Motor neuron (in vitro differentiated cells): ENCODE results near the gene IL15RA. TPM values are rescaled to one million over a fixed set of nuclear protein-coding genes. Genes with fewer than 3 reads are reported as not detected.
"Not testable (repeated sequence)": the region's sequence is repeated elsewhere in the genome, so short reads cannot be mapped to it uniquely, and the experiment has no call there.

Experiments
- ATAC-seq, 8 experiments: fragments of 200-7000 bp; cut with Tn5 transposase; replicated peaks in 6 of 8; 2 replicates each; pipeline ENCODE4 v1.8.0; 2021; ENCODE audit warnings: mild to moderate bottlenecking in 8 of 8, moderate library complexity in 8 of 8
- H3K27ac ChIP-seq, 2 donors: fragments of 250-450 bp; sonication (Bioruptor Pico); 2 replicates each; pipeline ENCODE4 v1.9.0; 2021; ENCODE audit warnings: antibody characterized with exemption in 2 of 2, mild to moderate bottlenecking in 2 of 2, moderate library complexity in 1 of 2
- H3K4me1 ChIP-seq, 2 donors: fragments of 250-450 bp; sonication (Bioruptor Pico); replicated peaks in 1 of 2; 2 replicates each; pipeline ENCODE4 v1.6.1; 2021; ENCODE audit warnings: antibody characterized with exemption in 2 of 2, mild to moderate bottlenecking in 2 of 2, moderate library complexity in 1 of 2
- H3K4me3 ChIP-seq, 5 donors: fragments of 250-450 bp; sonication (Bioruptor Pico); 2 replicates each; pipeline ENCODE4 v1.9.0; 2021; ENCODE audit warnings: antibody characterized with exemption in 5 of 5, mild to moderate bottlenecking in 5 of 5, moderate library complexity in 4 of 5
- WGBS, 10 experiments: fragments of 450-650 bp; shearing (Covaris generic); methylation state at CpG; one replicate each; pipeline ENCODE4 v1.0.0; 2022; 5-methylcytosine and 5-hydroxymethylcytosine counted together
- in situ Hi-C, 9 experiments: fragments of 400-800 bp; cut with MboI; loops; one replicate each; pipeline ENCODE4 v1.15.0; 2021; ENCODE audit warnings: low sequenced_read_pairs in 9 of 9, low pct_unique_long_range_greater_than_20kb in 2 of 9; ENCODE audit not compliant: unreplicated experiment in 9 of 9
- total RNA-seq, 8 experiments: library from RNA; unstranded; fragments of 300-600 nt; gene quantifications; 2 replicates each; pipeline versions ENCODE4 v1.2.3 to v1.2.4, GENCODE V29; 2022

The IL15RA gene
- total RNA-seq, 8 experiments from 2014 or later = 0.38 to 29.9 (median 0.64) TPM; not detected in 3

- ATAC-seq = peak in 2 of 8 experiments; percentile 50 to 91
- WGBS, 10 experiments = 75 to 100% (median 98%) methylated on average over 1 to 4 of the region's 4 CpGs; no CpG with 5 or more reads in 4 of the 10 experiments
- H3K27ac ChIP-seq = no peak overlapping the region
- in situ Hi-C loops = no loop called here
- H3K4me1 ChIP-seq = no peaks in the 10 kb centered on the region
- no peak overlapping the region for H3K4me3 ChIP-seq
These were observed 58.6 kb downstream of the IL15RA start for GRCh38 chr10:5918763-5919162.

GRCh38 chr10:5917305-5917704 is 60.0 kb downstream of the IL15RA start:
- 83 to 100% (median 100%) methylated on average over 1 to 9 of the region's 13 CpGs; no CpG with 5 or more reads in 5 of the 10 experiments for WGBS, 10 experiments
- no peak for ATAC-seq

GRCh38 chr10:5915451-5915850 is 61.9 kb downstream of the IL15RA start:
- WGBS, 10 experiments = 72 to 100% (median 98%) methylated on average over 1 to 13 of the region's 14 CpGs; no CpG with 5 or more reads in 3 of the 10 experiments
- H3K27ac ChIP-seq = no peak overlapping the region
- in situ Hi-C loops = no loop called here

More at GRCh38 chr10:5917305-5917704, 60.0 kb downstream of the IL15RA start:
- H3K4me3 ChIP-seq = no peak overlapping the region
- no peak overlapping the region for H3K27ac ChIP-seq
- in situ Hi-C loops = no loop called here
- H3K4me1 ChIP-seq = no peaks in the 10 kb centered on the region

GRCh38 chr10:5913736-5914135 is 63.6 kb downstream of the IL15RA start:
- WGBS, 10 experiments = 87 to 100% (median 96%) methylated on average over 3 to 4 of the region's 4 CpGs; no CpG with 5 or more reads in 2 of the 10 experiments
- in situ Hi-C loops = no loop called here
- ATAC-seq = no peak
- no peaks in the 10 kb centered on the region for H3K4me1 ChIP-seq
- no peak overlapping the region for H3K27ac ChIP-seq
- H3K4me3 ChIP-seq = no peak overlapping the region

More at GRCh38 chr10:5915451-5915850, 61.9 kb downstream of the IL15RA start:
- ATAC-seq = no peak
- no peaks in the 10 kb centered on the region for H3K4me1 ChIP-seq
- no peak overlapping the region for H3K4me3 ChIP-seq

- no peak for ATAC-seq
- Histone ChIP-seq H3K4me1 (no peaks in the 10 kb centered on the region), H3K27ac (no peak overlapping the region), H3K4me3 (no peak overlapping the region)
- WGBS, 10 experiments = 93 to 100% (median 100%) methylated on average over 1 to 3 of the region's 4 CpGs; no CpG with 5 or more reads in 5 of the 10 experiments
- in situ Hi-C loops = no loop called here
These were observed 65.7 kb downstream of the IL15RA start for GRCh38 chr10:5911670-5912069.

- in situ Hi-C loops = no loop called here
- no peak overlapping the region for H3K27ac ChIP-seq
- H3K4me3 ChIP-seq = no peak overlapping the region
- 69 to 100% (median 93%) methylated on average over 2 to 7 of the region's 18 CpGs; no CpG with 5 or more reads in 2 of the 10 experiments for WGBS, 10 experiments
- H3K4me1 ChIP-seq = no peaks in the 10 kb centered on the region
- ATAC-seq = no peak
These were observed 66.8 kb downstream of the IL15RA start for GRCh38 chr10:5910323-5911100.

- H3K4me1 ChIP-seq, ATAC-seq, H3K27ac ChIP-seq, in situ Hi-C loops, H3K4me3 ChIP-seq: not testable (repeated sequence)
- 77 to 100% (median 100%) methylated on average over 1 to 5 of the region's 7 CpGs; no CpG with 5 or more reads in 1 of the 10 experiments for WGBS, 10 experiments
These were observed 68.7 kb downstream of the IL15RA start for GRCh38 chr10:5908676-5909075.

GRCh38 chr10:5906651-5907050 is 70.7 kb downstream of the IL15RA start:
- ATAC-seq = peak in 2 of 8 experiments; percentile 43 to 45
- Histone ChIP-seq H3K4me3 (no peak overlapping the region), H3K27ac (no peak overlapping the region), H3K4me1 (no peaks in the 10 kb centered on the region)
- WGBS, 10 experiments = 0 to 100% (median 62%) methylated on average over 1 to 5 of the region's 5 CpGs; no CpG with 5 or more reads in 3 of the 10 experiments
- in situ Hi-C loops = no loop called here

- in situ Hi-C loops = no loop called here
- H3K4me1 ChIP-seq = no peaks in the 10 kb centered on the region
- H3K27ac ChIP-seq = no peak overlapping the region
- ATAC-seq = peak in 1 of 8 experiments; percentile 33
- WGBS, 10 experiments = 91 to 100% (median 100%) methylated on average over 1 to 8 of the region's 13 CpGs; no CpG with 5 or more reads in 3 of the 10 experiments
- H3K4me3 ChIP-seq = no peak overlapping the region
These were observed 71.4 kb downstream of the IL15RA start for GRCh38 chr10:5905854-5906507.

GRCh38 chr10:5904227-5904626 is 73.1 kb downstream of the IL15RA start:
- in situ Hi-C loops = no loop called here
- no peaks in the 10 kb centered on the region for H3K4me1 ChIP-seq
- ATAC-seq = no peak
- no peak overlapping the region for H3K4me3 ChIP-seq
- WGBS, 10 experiments = 93 to 100% (median 100%) methylated on average over 1 to 3 of the region's 4 CpGs; no CpG with 5 or more reads in 3 of the 10 experiments
- no peak overlapping the region for H3K27ac ChIP-seq

GRCh38 chr10:5903563-5903962 is 73.8 kb downstream of the IL15RA start:
- in situ Hi-C loops = no loop called here
- H3K4me3 ChIP-seq = no peak overlapping the region
- no peak for ATAC-seq
- H3K27ac ChIP-seq = no peak overlapping the region
- no peaks in the 10 kb centered on the region for H3K4me1 ChIP-seq
- 87 to 100% (median 97%) methylated on average over 3 to 6 of the region's 6 CpGs; no CpG with 5 or more reads in 7 of the 10 experiments for WGBS, 10 experiments

GRCh38 chr10:5902511-5903274 is 74.7 kb downstream of the IL15RA start:
- in situ Hi-C loops = no loop called here
- no peak overlapping the region for H3K27ac ChIP-seq
- 80 to 100% (median 100%) methylated on average over 1 to 9 of the region's 18 CpGs; no CpG with 5 or more reads in 1 of the 10 experiments for WGBS, 10 experiments

More at GRCh38 chr10:5902511-5903274, 74.7 kb downstream of the IL15RA start:
- H3K4me1 ChIP-seq = no peaks in the 10 kb centered on the region
- H3K4me3 ChIP-seq = no peak overlapping the region
- ATAC-seq = no peak
